AG09319 (cell line): ENCODE data around the gene TAF4B.
"Not testable (repeated sequence)": the region's sequence is repeated elsewhere in the genome, so short reads cannot be mapped to it uniquely, and the experiment has no call there.

Experiments used
- DNase-seq: peaks from one replicate; pipeline ENCODE4 v3.0.0-alpha.2; 2010; ENCODE audit warnings: low read depth; ENCODE audit errors: extremely low read depth
- CTCF ChIP-seq: IDR thresholded peaks from 2 replicates; pipeline ENCODE4 v1.5.1; 2011; ENCODE audit warnings: low read depth, mild to moderate bottlenecking, inconsistent platforms, low read length, moderate library complexity

Gene TAF4B

GRCh38 chr18:26226229-26227050, at the start of gene TAF4B:
TAF4B (plus strand) TSS chr18:26226445; CDS start chr18:26226934, 489 bp downstream.
- DNase-seq, result peak; percentile 62
- no peak for TF ChIP-seq CTCF

GRCh38 chr18:26181343-26181826, 44.9 kb upstream of the TAF4B start:
- no peak for DNase-seq

GRCh38 chr18:26183395-26184112, 42.7 kb upstream of the TAF4B start:
- no peak for TF ChIP-seq CTCF
- DNase-seq, result no peak

More at GRCh38 chr18:26181343-26181826, 44.9 kb upstream of the TAF4B start:
- TF ChIP-seq CTCF, result no peak

GRCh38 chr18:26185267-26185666, 41.0 kb upstream of the TAF4B start:
- no peak for DNase-seq
- TF ChIP-seq CTCF, result no peak

- no peak for TF ChIP-seq CTCF
- no peak for DNase-seq
Measured at GRCh38 chr18:26190506-26190905, 35.7 kb upstream of the TAF4B start.

GRCh38 chr18:26192233-26192632, 34.0 kb upstream of the TAF4B start:
- no peak for TF ChIP-seq CTCF
- DNase-seq, result no peak

GRCh38 chr18:26196605-26197004, 29.6 kb upstream of the TAF4B start:
- TF ChIP-seq CTCF, result no peak
- no peak for DNase-seq

- DNase-seq, result not testable (repeated sequence)
Measured at GRCh38 chr18:26202001-26202400, 24.2 kb upstream of the TAF4B start.
